Mammary epithelial cell (primary cell): Measurements from ENCODE around the gene FARSB.

Source experiments
- CTCF ChIP-seq, 2 donors: IDR thresholded peaks in 1 of 2; conservative IDR thresholded peaks in 1 of 2; 2 replicates each; pipeline ENCODE4 v1.5.1; 2011 to 2012; ENCODE audit warnings: inconsistent platforms in 2 of 2, low read length in 2 of 2, mild to moderate bottlenecking in 2 of 2, control low read depth in 1 of 2, low read depth in 1 of 2; ENCODE audit not compliant: insufficient read depth in 1 of 2; ENCODE audit errors: extremely low read depth in 1 of 2
- EZH2 ChIP-seq: IDR thresholded peaks from 2 replicates; pipeline ENCODE4 v1.6.1; 2012; ENCODE audit warnings: low read length, inconsistent platforms, borderline replicate concordance

GRCh38 chr2:222532315-222532714, 123.6 kb downstream of the FARSB start:
- TF ChIP-seq CTCF (conservative IDR thresholded peaks at IDR 0.05 in 1 of 2, IDR thresholded peaks at IDR 0.05 in 1 of 2; ENCODE audit: extremely low read depth in 1 of 2, insufficient read depth in 1 of 2, low read depth in 1 of 2, low read length in 2 of 2) (no peak), EZH2 (no peak)
